Keratinocyte (primary cell): ENCODE measurements around the gene SDK1. TPM values are rescaled to one million over a fixed set of nuclear protein-coding genes. Genes with fewer than 3 reads are reported as not detected.
A peak's percentile ranks its signal among the peaks of the same experiment; 100 is the strongest.

Experiments
- DNase-seq: peaks from one replicate; pipeline ENCODE4 v3.0.0-alpha.2; 2011; ENCODE audit warnings: low read depth, missing footprints, low spot score
- FAIRE-seq: peaks from 2 replicates; lab custom pipeline; 2011; peaks lifted over from hg19 to GRCh38; lab: Jason Lieb, UNC
- H2AFZ ChIP-seq: 2 replicates; pipeline ENCODE4 v1.6.0; 2012; ENCODE audit warnings: low read length, control low read depth, inconsistent platforms; ENCODE audit not compliant: control insufficient read depth
- H3K27ac ChIP-seq: 2 replicates; pipeline ENCODE4 v1.5.1; 2011; ENCODE audit warnings: low read length; ENCODE audit not compliant: control insufficient read depth, insufficient read depth
- H3K27me3 ChIP-seq: 3 replicates; pipeline ENCODE4 v1.6.0; 2011; ENCODE audit warnings: low read length; ENCODE audit not compliant: control insufficient read depth, insufficient read depth; ENCODE audit errors: extremely low read depth
- H3K36me3 ChIP-seq, 2 experiments: 2 replicates in 1 of 2; 3 replicates in 1 of 2; pipeline ENCODE4 v1.5.1; 2011; ENCODE audit warnings: low read length in 2 of 2, mild to moderate bottlenecking in 1 of 2; ENCODE audit not compliant: control insufficient read depth in 2 of 2, insufficient read depth in 2 of 2; ENCODE audit errors: extremely low read depth in 1 of 2
- H3K4me1 ChIP-seq: 3 replicates; pipeline ENCODE4 v1.5.1; 2011; ENCODE audit warnings: low read length; ENCODE audit not compliant: control insufficient read depth, insufficient read depth; ENCODE audit errors: extremely low read depth
- H3K4me2 ChIP-seq: 3 replicates; pipeline ENCODE4 v1.6.0; 2011; ENCODE audit warnings: low read depth, low read length; ENCODE audit not compliant: control insufficient read depth, insufficient read depth; ENCODE audit errors: extremely low read depth
- H3K4me3 ChIP-seq, 3 experiments: fragments of 200-600 bp in 1 of 3; sonication (generic) in 1 of 3; 2 replicates in 2 of 3; 3 replicates in 1 of 3; pipeline ENCODE4 v1.5.1; 2011 to 2016; ENCODE audit warnings: low read length in 3 of 3, mild to moderate bottlenecking in 3 of 3, control low read depth in 2 of 3, inconsistent platforms in 1 of 3, low read depth in 1 of 3, mixed read lengths in 1 of 3, mixed run types in 1 of 3, moderate library complexity in 1 of 3; ENCODE audit not compliant: control insufficient read depth in 2 of 3, insufficient read depth in 2 of 3; ENCODE audit errors: extremely low read depth in 1 of 3
- H3K79me2 ChIP-seq: 2 replicates; pipeline ENCODE4 v1.6.0; 2012; ENCODE audit warnings: low read length; ENCODE audit not compliant: control insufficient read depth, insufficient read depth
- H3K9ac ChIP-seq: 3 replicates; pipeline ENCODE4 v1.6.0; 2011; ENCODE audit warnings: low read length; ENCODE audit not compliant: control insufficient read depth, insufficient read depth; ENCODE audit errors: extremely low read depth
- H3K9me1 ChIP-seq: 3 replicates; pipeline ENCODE4 v1.6.0; 2011; ENCODE audit warnings: low read length; ENCODE audit not compliant: control insufficient read depth, insufficient read depth; ENCODE audit errors: extremely low read depth
- H3K9me3 ChIP-seq: 2 replicates; pipeline ENCODE4 v1.5.1; 2012; ENCODE audit warnings: low read depth, low read length; ENCODE audit not compliant: control insufficient read depth
- H4K20me1 ChIP-seq: 3 replicates; pipeline ENCODE4 v1.6.0; 2011; ENCODE audit warnings: low read length; ENCODE audit not compliant: control insufficient read depth, insufficient read depth; ENCODE audit errors: extremely low read depth
- CTCF ChIP-seq, 3 experiments: IDR thresholded peaks in 1 of 3; conservative IDR thresholded peaks in 1 of 3; optimal IDR thresholded peaks in 1 of 3; 2 replicates in 2 of 3; 3 replicates in 1 of 3; pipeline versions ENCODE3 to v1.5.1; 2011; ENCODE audit warnings: low read length in 3 of 3, mild to moderate bottlenecking in 3 of 3, moderate library complexity in 2 of 3, control low read depth in 1 of 3, inconsistent platforms in 1 of 3; ENCODE audit not compliant: insufficient read depth in 2 of 3; ENCODE audit errors: extremely low read depth in 1 of 3
- EZH2 ChIP-seq: IDR thresholded peaks from one replicate; pipeline ENCODE4 v1.6.1; 2012; ENCODE audit warnings: inconsistent platforms, mild to moderate bottlenecking, low read length, moderate library complexity
- dilution Hi-C: fragments of 300-500 bp; cut with MboI; formaldehyde crosslinking; loops from one replicate; pipeline ENCODE4 v1.7.0; 2020; ENCODE audit warnings: low sequenced_read_pairs; ENCODE audit not compliant: extremely low pct_ligation_motif_present
- polyA plus RNA-seq, 5 experiments: library from polyadenylated mRNA; depleted of rRNA in 3 of 5; stranded (reverse) in 3 of 5; stranded (forward) in 1 of 5; unstranded in 1 of 5; fragments of >200 nt; gene quantifications; 1 replicate in 1 of 5; 2 replicates in 3 of 5; 3 replicates in 1 of 5; pipeline versions ENCODE4 v1.2.1 to v1.2.3, GENCODE V29; 2011 to 2012; ENCODE audit warnings: missing spikeins in 2 of 5, low read depth in 1 of 5, low replicate concordance in 1 of 5

SDK1 gene
- polyA plus RNA-seq, 1 donor (not counting 4 experiments of a cell fraction or from before 2014, with no cell fraction given) = 0.66 TPM

GRCh38 chr7:3430588-3430987, 129.5 kb downstream of the SDK1 start:
- no peak overlapping the region for H3K9ac ChIP-seq
- peak overlapping the region; percentile 50 for H3K4me2 ChIP-seq
- TF ChIP-seq CTCF (optimal IDR thresholded peaks at IDR 0.05 in 1 of 3, IDR thresholded peaks at IDR 0.05 in 1 of 3, conservative IDR thresholded peaks at IDR 0.05 in 1 of 3; ENCODE audit: extremely low read depth in 1 of 3, insufficient read depth in 2 of 3, low read length in 3 of 3) (no peak), EZH2 (no peak)
- H3K4me1 ChIP-seq = peaks cover 20% of the 10 kb centered on the region
- H3K79me2 ChIP-seq = no peaks in the 10 kb centered on the region
- H3K27me3 ChIP-seq = no peaks in the 10 kb centered on the region
- H3K36me3 ChIP-seq = no peaks in the 10 kb centered on the region
- H3K27ac ChIP-seq = peak overlapping the region; percentile 15
- FAIRE-seq (peak; percentile 29), DNase-seq (no peak)
- peak overlapping the region; percentile 49 for H2AFZ ChIP-seq
- no peaks in the 10 kb centered on the region for H4K20me1 ChIP-seq
- dilution Hi-C loops = no loop called here
- peak overlapping the region in 1 of 3 experiments; percentile 14 for H3K4me3 ChIP-seq
- no peaks in the 10 kb centered on the region for H3K9me3 ChIP-seq
- no peaks in the 10 kb centered on the region for H3K9me1 ChIP-seq

GRCh38 chr7:3431306-3431705, 130.3 kb downstream of the SDK1 start:
- Histone ChIP-seq H3K4me2 (no peak overlapping the region), H3K27ac (peak overlapping the region; percentile 15), H3K4me1 (peaks cover 26% of the 10 kb centered on the region), H2AFZ (no peak overlapping the region), H3K9me3 (no peaks in the 10 kb centered on the region), H4K20me1 (no peaks in the 10 kb centered on the region), H3K4me3 (no peak overlapping the region), H3K27me3 (no peaks in the 10 kb centered on the region), H3K9ac (no peak overlapping the region), H3K9me1 (no peaks in the 10 kb centered on the region), H3K79me2 (no peaks in the 10 kb centered on the region), H3K36me3 (no peaks in the 10 kb centered on the region)
- dilution Hi-C loops = no loop called here
- FAIRE-seq (no peak), DNase-seq (no peak)
- TF ChIP-seq CTCF (optimal IDR thresholded peaks at IDR 0.05 in 1 of 3, IDR thresholded peaks at IDR 0.05 in 1 of 3, conservative IDR thresholded peaks at IDR 0.05 in 1 of 3; ENCODE audit: extremely low read depth in 1 of 3, insufficient read depth in 2 of 3, low read length in 3 of 3) (no peak), EZH2 (no peak)
